ENCODE measurements around the gene TCP11L1.
A peak's percentile ranks its signal among the peaks of the same experiment; 100 is the strongest.
"Not testable (repeated sequence)": the region's sequence is repeated elsewhere in the genome, so short reads cannot be mapped to it uniquely, and the experiment has no call there.

The TCP11L1 gene

DNA sequence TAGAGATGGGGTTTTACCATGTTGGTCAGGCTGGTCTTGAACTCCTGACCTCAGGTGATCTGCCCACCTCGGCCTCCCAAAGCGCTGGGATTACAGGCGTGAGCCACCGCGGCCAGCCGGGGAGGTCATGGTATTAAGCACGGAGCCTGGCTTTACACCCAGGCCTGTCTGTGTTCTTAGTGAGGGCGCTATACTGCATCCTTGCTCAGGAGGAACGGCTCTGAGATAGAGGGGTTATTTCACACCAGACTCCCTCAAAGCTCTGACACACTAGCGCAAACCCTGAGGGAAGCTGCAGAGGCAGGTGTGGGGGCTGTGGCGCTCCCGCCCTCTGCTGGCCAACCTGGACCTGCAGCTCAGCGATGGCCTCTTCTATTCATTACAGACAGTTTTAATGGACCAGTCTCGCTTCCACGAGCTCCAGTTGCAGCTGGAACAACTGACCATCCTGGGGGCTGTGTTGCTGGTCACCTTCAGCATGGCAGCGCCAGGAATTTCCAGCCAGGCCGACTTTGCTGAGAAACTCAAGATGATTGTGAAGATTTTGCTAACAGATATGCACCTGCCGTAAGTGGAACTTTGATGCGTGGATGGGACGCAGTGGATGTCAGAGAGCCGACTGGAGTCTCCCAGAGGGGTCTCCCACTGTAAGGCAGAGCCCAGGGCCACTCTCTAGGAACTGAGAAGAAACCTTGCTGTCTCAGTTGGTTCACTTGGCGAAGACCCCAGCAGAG is 26.2 kb downstream of the TCP11L1 start:
- DNase-seq (ENCODE audit: low read depth), result no peak

DNA sequence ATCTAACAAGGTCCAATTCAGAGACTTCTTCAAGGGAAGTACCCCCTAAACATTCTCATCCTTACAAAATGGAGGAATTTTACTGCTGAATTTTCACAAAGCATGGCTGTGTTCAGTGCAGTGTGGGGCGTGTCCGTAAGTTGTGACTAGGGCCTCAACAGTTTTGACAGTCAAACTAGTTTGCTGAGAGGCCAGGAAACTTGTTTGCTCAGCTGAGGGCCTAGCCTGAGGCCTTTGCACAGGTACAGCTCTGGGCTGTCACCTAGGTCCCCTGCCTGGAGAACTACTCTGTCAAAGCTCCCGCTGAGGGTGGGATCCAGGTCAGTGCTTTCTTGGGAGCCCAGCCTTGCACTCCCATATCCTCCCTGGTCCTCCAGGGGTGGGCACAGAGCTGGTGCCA is 27.9 kb downstream of the TCP11L1 start:
- no peak for DNase-seq (ENCODE audit: low read depth)

DNA sequence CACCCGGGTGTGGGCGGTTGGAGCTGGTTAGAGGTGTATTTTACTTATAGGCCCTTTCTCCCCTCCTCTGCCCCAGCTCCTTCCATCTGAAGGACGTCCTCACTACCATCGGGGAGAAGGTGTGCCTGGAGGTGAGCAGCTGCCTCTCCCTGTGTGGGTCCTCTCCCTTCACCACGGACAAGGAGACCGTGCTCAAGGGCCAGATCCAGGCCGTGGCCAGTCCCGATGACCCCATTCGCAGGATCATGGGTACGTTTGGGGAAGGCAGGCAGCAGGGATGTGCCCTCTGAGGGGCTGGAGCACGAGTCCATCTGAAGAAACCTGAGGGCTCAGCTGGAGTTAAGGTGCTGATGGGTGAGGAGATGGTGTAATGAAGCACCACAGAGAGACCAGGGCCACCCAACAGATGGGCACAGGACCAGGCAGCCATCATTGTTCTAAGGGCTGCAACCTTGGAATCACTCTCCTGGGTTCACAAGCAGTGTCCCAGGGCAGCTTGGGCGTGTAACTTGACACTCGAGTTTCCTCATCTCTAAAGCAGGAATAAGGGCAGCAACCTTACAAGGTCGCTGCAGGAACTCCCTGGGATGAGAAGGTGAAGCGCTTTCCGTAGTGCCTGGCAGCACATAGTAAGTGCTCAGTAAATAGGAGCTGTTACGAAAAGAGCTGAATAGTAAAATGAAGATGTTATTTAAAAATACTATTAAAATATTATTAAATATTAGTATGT is 29.4 kb downstream of the TCP11L1 start:
- no peak for DNase-seq (ENCODE audit: low read depth)

DNA sequence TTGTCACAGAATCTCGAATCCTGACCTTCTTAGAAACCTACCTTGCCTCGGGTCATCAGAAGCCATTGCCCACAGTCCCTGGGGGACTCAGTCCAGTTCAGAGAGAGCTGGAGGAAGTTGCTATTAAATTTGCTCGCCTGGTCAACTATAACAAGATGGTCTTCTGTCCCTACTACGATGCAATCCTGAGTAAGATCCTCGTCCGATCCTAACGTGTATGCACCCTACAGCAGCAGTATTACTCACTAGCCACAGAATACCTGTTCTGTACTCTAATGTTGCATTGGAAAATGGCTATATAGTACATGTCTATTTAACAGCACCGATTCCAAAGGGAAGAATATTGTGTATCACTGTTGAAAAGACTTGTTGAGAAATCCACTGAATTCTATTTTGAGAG is 33.1 kb downstream of the TCP11L1 start:
- no peak for DNase-seq (ENCODE audit: low read depth)

DNA sequence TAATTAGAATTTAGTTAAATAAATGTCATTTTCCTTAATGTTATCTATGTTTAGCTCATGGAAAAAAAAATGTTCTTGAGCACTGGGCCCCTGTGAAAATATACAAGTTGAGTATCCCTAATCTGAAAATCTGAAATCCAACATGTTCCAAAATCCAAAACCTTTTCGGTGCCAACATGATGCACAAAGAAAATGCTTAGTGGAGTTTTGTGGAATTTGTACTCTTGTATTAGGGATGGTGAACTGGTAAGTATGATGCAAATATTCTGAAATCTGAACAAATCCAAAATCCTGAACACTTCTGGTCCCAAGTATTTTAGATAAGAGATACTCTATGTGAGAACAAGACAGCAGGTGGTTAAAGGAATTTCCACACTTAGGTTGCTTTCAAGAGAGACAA is 44.5 kb downstream of the TCP11L1 start:
- no peak for DNase-seq (ENCODE audit: low read depth)

DNA sequence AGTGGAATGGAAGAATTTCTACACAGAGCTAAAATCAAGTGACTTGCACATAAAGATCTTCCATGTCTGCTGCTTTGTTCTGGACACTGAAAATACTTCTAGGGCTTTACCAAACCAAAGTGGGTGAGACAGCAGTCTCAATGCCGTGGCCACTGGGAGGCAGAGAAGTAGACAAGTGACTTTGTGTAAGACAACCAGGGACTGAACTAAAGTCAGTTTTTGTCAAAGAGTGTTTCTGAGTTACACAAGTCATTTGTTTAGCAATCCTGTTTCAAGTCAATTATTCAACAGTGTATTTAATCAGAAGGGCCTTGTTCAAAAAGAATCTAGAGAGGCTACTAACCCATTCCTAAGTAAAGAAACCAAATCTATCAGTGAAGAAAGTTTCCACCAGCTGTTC is 46.6 kb downstream of the TCP11L1 start:
- DNase-seq (ENCODE audit: low read depth), result no peak

DNA sequence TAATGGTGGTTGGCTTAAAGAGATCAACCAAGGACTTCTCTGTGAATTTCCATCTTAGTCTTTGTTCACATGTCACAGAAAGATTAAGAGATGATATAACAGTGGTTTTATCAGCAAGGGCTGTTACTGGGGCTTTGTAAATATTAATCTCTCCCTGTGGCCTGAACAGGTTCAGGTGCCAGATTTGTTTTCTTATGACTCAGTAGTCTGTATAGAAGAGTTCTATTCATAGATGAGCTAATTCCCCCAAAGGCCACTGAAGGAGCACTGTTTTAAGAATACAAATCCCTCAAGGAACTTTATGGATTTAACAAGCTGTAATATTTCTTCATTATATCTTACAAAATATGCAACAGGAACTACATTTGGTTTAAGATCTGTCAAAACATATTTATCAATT is 50.4 kb downstream of the TCP11L1 start:
- peak; percentile 3 for DNase-seq (ENCODE audit: low read depth)

DNA sequence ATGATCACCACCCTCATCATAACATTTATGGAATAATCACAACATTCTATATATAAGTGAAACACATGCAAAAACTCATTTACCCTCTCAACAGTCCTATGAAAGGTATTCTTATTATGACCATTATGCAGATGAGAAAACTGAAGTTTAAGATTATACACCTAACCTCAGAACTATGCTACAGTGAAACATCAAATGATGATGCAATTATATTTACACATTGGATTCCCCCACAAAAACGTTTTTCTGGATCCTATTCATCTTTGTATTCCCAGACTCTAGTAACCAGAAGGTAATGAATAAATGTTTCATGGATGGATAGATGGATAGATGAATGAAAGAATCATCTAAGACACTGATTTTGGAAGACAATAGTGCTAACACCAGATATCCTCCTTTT is 54.8 kb downstream of the TCP11L1 start:
- no peak for DNase-seq (ENCODE audit: low read depth)

DNA sequence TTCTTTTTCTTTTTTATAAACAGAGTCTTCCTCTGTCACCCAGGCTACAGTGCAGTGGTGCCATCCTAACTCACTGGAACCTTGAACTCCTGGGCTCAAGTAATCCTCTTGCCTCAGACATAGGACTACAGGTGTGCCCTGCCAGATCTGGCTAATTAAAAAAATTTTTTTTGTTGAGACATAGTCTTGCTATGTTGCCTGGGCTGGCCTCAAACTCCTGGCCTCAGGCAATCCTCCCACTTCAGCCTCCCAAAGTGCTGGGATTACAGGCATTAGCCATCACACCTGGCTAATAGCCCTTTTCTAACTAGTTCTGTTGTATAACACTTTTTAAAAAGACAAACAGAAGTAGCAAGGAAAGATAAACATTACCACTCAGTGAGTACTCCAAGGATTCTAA is 64.5 kb downstream of the TCP11L1 start:
- no peak for DNase-seq (ENCODE audit: low read depth)

DNA sequence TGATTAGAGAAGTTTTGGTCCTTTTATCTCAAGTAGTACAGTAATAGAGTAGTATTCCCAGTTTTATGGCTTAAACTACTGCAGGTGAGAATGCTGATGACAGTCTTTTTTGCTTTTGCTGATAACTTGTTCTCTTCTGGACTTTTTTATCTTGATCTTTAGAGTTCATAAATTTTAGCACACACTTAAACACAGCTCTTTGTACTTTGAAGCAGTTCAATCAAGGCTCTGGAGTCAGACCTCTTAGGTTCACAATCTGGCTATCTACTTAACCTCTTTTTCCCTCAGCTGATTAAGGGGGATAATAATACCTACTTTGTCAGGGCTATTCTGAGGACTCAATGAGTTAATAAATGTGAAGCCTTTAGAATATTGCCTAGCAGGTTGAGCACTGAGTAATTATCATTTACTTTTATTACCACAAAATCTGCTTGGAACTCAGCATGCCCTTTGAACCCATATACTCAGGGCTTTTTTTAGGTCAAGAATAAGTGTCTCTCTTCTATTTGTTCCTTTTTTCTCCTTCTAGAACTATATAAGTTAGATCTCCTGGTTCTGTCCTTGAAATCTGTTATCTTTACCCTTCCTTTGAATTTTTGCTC is 70.0 kb downstream of the TCP11L1 start:
- DNase-seq (ENCODE audit: low read depth), result no peak

DNA sequence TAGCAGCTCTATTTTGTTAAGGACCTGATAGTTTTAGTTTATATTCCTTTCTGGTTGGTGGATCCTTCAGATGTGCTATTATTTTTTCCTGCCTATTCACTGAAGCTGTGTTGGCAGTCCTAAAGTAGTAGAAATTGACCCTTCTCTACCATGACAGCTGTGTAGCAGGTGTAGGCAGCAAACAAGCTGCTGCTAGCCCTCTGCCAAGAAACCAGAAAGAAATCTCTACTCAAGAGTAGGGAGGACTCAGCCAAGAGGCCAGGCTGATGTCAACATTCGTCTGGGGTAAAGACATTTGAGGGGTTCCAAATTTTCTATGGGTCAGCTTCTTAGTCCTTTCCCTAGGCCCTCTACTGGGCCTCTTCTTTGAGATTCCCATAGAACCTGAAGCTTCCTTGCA is 70.7 kb downstream of the TCP11L1 start:
- no peak for DNase-seq (ENCODE audit: low read depth)

DNA sequence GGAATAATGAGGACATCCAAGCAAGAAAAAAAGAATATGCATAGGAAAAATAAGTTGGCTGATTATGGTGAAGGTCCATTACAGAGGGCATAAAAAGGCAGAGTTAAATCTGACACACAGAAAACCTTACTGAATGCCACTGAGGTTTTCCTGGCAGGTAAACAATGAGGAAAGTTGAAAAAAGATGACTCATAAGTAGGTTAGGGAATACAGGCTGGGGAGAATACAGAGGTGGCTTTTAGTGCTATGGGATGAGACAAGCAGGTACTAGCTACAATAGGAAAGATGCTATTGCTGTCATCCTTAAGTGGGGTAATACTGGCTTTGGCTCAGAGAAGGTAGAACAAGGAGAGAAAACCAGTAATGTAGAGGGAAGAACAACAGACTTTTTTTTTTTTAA is 77.2 kb downstream of the TCP11L1 start:
- no peak for DNase-seq (ENCODE audit: low read depth)

DNA sequence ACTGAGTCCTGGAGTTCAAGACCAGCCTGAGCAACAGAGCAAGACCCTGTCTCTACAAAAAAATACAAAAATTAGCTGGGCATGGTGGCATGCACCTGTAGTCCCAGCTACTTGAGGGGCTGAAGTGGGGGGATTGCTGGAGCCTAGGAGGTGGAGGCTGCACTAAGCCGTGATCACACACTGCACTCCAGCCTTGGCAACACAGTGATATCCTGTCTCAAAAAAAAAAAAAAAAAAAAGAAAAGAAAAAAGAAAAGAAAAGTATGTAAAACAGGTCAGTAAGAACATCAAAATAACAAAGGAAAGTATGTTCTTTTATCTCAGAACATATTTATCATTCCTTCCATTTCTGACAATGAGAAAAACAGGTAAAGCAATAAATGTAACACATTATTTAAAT is 83.3 kb downstream of the TCP11L1 start:
- not testable (repeated sequence) for DNase-seq (ENCODE audit: low read depth)

All from GM04504 (cell line).